GM18499 (cell line): ENCODE data around the gene GALNT16.
"Not testable (repeated sequence)": the region's sequence is repeated elsewhere in the genome, so short reads cannot be mapped to it uniquely, and the experiment has no call there.

Experiments used
- ATAC-seq: cut with Tn5 transposase; IDR thresholded peaks from one replicate; pipeline ENCODE4 v1.9.1; 2021; ENCODE audit warnings: moderate number of reproducible peaks; ENCODE audit not compliant: insufficient read depth, unreplicated experiment

Gene GALNT16

GRCh38 chr14:69356903-69357543 lies 97.1 kb downstream of the GALNT16 start:
- ATAC-seq: no peak

DNA sequence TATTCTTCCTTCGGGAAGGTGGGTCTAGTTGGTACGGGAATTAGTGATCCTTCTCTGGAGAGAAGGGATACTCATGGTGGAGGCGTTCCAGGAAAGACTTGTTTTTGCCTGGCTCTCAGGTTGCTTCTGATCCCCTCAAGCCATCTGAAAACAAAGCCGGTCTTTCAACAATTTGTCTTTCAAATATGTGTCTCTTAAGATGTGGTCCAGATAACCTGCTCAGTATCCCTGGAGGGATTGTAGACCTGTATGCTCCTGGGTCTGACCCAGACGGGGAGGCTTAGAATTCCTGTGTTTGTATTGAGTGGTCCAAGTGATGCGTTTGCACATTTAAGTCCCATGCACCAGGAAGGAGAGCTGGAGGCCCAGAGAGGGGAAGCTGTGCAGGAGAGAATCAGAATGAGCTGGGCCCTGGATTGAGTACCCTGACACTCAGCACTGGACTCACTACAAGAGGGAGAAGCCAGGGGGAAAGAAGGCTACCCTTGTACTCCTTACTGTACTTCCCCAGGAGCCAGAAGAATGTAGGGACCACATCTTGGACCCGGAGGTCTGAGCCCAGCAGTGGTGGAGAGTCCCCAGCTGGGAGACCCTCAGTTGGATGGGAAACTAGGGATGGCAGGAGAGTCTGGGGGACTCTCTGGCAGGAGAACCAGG lies 97.7 kb downstream of the GALNT16 start:
- no peak for ATAC-seq

DNA sequence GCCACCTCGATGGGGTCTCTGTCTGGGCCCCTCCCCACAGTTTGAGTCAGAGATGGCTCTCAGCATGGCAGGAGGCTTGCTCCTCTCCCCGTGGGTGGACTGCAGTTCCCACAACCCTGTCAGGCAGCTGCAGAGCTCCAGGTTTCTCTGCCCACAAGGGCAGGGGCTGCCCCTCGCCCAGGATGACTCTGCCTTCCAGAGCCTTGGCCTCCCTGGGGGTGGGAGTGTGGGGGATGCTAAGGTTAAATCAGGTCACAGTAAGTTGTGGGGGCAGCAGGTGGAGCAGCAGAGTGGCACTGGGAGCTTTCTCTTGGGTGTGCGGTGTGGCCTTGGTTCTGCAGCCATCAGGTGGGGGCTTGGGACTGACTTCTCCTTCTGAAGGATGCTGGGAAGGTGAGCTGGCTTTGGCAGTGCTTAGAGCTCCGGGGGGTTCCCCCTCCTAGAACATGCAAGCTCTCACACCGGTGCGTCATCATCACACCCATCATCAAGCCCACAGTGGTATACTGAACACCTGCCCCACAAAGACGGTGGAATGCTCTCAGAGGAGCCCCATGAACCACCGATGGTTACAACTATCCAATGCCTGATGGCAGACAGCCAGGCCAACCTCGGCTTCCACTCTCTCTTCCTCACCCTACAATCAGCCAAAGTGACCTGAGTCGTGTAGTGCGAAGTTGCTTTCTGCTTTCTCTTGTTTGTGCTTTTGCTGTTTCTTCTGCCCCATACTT lies 98.4 kb downstream of the GALNT16 start:
- ATAC-seq: no peak

DNA sequence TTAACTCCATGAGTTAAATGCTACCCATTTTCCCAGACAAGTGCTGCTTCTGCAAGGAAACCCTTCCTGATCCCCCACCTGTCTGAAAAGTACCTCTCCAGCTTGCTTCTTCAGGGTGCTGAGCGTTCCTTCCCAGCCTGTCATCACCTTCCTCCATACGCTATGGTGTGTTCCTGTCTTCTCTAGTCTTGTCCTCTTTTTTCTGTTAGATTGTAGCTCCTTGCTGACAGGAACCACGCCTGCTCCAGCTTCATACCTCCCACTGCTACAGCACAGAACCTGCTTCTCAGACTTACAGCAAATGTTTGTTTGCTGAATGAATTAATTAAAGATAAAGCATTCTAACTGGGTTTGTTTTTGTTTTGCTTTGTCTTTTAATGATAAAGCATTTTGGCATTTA lies 99.0 kb downstream of the GALNT16 start:
- ATAC-seq: no peak

DNA sequence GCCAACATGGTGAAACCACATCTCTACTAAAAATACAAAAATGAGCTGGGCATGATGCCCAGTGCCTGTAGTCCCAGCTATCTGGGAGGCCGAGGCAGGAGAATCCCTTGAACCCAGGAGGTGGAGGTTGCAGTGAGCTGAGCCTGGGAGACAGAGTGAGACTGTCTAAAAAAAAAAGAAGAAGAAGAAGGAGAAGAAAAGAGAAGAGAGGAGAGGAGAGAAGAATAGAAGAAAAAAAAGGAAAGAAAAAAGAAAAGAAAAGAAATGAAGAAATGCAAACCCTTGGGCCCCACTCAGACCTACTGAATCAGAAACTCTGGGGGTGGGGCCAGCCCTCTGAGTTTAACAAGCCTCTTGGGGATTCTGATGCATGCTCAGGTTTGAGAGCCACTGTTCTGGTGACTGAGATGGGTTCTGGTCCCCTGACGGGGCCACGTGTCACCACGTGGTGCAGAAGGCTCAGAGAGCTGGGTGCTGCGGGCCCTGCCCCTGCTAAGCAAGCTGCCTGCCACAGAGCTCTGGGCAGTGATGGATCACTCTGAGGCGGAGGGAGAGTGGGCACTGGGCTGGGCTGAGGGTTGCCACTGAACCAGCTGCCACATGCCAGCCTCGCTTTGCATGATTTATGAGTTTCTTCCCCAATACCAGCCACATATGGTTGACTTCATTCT lies 100.6 kb downstream of the GALNT16 start:
- no peak for ATAC-seq

DNA sequence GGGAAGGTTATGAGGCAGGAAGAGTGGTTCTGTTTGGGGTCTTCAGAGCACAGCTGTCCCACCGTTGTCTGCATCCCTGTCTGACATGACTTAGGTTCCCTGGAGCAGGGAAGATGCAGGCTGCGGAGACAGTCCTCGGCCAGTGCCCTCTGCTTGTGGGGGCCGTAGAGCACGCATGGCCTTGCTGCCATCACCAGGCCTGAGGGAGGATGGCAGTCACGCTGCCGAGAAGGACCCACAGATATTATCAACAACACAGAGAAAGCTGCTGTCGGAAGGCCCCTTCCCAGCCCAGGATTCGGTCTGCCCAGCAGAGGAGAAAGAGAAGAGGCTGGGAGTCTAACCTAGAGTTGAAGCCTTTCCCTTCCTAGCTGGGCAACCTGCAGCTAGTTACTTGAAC lies 103.1 kb downstream of the GALNT16 start:
- ATAC-seq: no peak

DNA sequence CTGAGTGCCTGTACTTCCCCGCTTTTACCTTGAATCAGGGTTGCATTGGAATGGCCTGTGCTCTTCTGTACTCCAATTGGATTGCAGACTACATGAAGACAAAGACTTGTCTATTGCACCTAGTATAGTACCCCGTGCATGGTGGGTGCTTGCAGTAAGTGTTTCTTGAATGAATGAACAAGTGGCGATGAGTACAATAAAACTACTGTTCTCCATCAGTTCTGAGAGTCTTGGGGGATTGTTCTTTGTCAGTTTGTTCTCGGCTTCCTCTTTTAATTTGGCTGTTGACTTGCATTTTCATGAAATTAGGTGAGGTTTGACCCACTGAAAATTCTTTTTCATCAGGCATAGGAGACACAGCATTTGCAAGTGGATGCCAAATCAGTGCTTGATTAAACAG lies 104.0 kb downstream of the GALNT16 start:
- no peak for ATAC-seq

GRCh38 chr14:69364378-69364777 lies 104.4 kb downstream of the GALNT16 start:
- no peak for ATAC-seq

GRCh38 chr14:69366069-69366468 lies 106.1 kb downstream of the GALNT16 start:
- ATAC-seq: no peak

DNA sequence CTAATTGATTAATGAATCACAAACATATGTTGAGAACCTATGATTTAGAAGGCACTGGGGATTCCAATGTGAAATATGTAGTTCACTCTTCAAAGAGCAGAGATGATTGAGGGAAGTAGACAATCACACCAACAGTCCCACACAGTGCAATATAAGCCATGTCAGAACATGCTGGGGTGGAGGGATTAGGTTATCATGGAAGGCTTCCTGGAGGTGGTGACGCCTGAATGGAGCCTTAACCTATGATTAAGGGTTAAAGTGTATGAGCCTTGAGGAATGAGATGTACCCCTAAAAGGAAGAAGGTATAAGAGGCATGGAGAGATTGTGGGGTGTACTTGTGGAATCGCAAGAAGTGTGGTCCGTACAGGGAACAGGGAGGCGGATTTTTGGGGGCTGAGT lies 106.8 kb downstream of the GALNT16 start:
- no peak for ATAC-seq

GRCh38 chr14:69368381-69368780 lies 108.4 kb downstream of the GALNT16 start:
- ATAC-seq: no peak

DNA sequence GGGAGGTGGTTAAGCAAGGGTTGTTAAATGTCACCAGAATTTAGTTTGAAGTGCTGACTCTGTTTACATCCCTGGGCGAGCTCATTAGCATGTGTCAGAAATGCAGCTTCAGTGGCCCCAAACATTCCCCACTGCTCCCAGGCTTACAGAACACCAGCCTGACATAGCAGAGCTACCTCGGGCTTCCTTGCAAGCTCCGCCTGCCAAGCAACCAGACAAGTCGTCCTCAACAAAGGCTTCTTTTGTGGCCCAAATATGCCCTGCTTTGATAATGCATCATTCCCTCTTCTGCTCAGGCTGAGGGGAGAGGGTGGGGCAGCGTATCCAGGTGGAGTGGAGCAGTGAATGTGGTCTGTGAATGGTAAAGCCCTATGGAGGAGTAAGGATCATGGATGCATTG lies 110.1 kb downstream of the GALNT16 start:
- ATAC-seq: no peak

- ATAC-seq: no peak
Observed at GRCh38 chr14:69372146-69372545, 112.2 kb downstream of the GALNT16 start.

DNA sequence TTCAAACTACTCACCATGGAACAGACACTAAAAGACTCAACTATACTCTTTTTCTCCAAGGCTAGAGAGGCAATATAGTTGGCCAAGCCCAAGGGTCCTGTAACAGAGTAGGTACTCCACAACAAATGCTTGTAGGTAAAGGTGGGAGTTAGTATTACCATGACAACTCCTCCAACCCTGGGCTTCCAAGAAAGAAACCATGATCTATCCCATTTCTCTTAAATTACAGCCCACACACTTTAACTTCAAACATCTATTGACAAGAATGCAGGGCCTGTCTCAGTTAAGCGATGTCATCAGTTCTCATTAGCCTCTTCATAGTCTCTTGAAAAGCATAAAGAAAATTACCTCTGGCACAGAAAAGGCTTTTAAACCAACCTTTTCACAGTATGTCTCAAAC lies 113.1 kb downstream of the GALNT16 start:
- no peak for ATAC-seq

- no peak for ATAC-seq
Observed at GRCh38 chr14:69374235-69374634, 114.3 kb downstream of the GALNT16 start.

DNA sequence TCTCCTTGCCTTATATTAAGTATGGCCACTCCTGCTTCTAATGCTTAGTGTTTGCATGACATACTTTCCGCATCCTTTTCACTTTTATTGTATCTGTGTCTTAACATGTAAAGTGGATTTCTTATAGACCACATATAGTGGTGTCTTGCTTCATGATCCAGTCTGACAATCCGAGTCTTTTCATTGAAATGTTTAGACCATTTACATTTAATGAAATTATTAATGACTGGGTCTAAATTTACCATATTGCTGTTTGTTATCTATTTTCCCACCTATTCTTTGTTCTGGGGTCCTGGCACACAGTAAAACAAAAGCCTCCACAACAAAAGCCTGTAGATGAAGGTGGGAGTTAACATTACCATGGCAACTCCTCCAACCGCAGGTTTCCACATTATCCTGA lies 115.2 kb downstream of the GALNT16 start:
- no peak for ATAC-seq

DNA sequence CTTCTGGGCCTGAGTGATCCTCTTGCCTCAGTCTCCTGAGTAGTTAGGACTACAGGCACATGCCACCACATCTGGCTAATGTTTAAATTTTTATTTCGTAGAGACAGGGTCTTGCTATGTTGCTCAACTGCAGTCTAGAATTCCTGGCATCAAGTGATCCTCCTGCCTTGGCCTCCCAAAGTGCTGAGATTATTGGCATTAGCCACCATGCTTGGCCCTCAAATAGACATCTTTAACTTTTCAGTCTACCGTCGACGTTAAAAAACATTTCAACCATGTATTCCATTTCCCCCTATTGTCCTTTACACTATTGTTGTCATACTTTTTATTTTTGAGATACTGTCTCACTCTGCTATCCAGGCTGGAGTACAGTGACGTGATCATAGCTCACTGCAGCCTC lies 115.8 kb downstream of the GALNT16 start:
- ATAC-seq: no peak

DNA sequence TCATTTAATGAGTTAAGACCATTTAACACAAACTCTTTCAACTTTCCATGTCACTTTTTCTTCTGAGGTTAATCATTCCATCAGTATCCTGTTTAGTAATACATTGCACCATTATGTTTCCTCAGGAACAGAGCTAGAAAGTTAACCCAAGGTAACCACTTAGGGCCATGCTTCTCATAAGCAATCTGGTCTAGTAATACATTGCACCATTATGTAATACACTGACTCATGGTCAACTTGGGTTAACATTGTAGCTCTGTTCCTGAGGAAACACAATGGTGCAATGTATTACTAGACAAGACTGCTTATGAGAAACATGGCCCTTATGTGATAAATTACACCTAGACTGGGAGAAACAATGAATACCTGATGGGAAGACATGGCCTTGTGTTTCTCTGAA lies 116.5 kb downstream of the GALNT16 start:
- ATAC-seq: no peak

DNA sequence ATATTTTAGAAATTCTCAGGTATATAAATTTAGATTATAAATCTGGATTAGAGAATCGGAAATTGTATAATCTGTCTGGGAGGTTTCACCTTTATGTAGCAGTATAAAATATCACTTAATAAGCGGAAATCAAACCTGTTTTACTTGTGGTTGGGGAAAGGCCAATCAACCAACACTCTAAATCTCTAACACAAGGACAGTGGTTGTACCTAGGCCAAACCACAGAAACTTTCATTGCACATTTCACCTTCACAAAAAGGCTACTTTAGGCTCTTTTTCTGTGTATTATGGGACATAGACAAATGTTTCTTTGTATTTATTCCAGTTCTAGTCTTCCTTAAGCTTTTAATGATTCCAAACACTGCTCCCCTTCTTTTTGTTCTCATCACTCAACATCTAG lies 118.3 kb downstream of the GALNT16 start:
- no peak for ATAC-seq

- ATAC-seq: no peak
Observed at GRCh38 chr14:69387311-69387710, 127.4 kb downstream of the GALNT16 start.

DNA sequence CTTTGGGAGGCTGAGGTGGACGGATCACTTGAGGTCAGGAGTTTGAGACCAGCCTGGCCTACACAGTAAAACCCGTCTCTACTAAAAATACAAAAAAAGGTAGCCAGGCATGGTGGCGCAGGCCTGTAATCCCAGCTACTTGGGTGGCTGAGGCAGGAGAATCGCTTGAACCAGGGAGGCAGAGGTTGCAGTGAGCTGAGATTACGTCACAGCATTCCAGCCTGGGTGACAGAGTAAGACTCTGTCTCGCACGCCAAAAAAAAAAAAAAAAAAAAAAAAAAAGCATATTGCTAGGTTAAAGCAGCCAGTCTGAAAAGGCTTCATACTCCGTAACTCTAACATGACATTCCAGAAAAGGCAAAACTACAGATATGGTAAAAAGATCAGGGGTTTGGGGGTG lies 131.4 kb downstream of the GALNT16 start:
- ATAC-seq: not testable (repeated sequence)
